Measurements from ENCODE around the gene TFAP2A.

TFAP2A gene

DNA sequence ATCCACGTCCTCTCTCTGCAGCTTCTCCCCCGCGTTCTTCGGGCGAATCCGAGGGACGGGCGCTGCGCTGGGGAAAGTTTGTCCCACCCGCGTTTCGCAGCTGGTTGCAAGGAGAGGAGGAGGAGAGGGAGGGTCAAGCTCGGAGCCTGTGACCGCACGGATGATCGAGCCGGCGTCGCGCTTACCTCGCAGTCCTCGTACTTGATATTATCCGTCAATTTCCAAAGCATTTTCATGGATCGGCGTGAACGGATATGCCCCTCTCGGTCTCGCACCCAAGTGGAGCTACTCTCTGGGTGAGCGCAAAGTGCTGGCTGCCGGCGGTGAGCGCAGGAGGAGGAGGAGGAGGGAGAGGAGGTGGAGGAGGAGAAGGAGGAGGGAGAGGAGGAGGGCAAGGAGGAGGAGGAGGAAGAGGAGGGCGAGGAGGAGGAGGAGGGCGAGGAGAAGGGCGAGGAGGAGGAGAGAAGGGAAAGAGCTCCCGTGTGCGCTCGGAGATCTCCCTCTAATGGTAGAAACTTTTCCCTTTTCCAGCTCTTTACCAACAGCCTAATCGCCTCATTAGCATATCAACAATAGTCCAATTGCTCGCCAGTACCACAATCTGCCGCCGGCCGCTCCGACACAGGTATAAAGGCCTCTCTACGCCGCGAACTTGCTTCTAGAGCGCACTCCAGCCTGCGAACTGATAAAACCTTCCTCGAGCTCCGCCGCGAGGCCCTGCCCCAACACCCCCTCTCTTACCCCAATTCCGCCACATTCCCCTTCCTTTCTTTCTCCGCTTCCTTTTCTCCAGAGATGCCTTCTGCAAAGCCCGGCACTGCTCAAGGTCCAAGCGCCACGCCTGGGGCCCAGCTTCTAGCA is at the start of gene TFAP2A:
Gene TFAP2A (minus strand): TSS at position 319 of the 861 bp plus-strand sequence. CDS start 83 bp downstream, at position 236.
- DNase-seq = no peak

DNA sequence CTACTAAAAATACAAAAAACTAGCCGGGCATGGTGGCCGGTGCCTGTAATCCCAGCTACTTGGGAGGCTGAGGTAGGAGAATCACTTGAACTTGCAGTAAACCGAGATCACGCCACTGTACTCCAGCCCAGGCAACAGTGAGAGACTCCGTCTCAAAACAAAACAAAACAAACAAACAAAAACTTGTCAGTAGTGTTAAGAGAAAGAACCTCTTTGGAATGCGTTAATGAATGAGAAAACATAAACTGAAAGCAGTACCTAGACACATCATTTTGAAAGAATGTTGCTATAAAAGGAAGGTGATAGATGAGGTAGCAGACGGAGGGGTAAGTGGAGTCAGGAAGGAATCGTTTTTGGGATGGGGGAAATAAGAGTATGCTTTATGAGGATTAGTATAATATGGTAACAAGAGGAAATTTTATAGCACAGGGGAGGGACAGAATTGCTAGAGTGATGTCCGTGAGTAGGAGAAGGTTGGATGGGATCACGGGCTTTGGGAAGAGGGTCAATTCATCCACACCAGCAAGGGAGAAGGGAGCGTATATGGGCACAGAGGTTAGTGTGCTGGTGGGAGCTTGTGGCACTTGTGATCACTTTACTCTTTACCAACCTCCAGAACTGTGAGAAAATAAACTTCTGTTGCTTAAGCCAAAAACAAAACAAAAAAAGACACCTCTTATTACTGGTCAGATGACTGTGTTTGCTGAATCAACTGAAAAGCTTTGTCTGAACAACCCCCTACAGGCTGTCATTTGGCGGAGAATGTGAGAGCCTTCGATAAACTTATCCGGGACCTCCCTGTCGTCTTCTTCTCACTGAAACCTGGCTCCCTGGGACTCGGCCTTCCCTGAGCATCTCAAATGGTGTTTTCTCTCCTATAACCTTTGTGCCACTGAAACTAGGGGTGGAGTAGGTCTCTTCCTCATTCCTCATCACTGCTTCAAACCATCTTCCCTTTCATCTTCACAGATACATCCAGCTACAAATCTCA is 48.9 kb upstream of the TFAP2A start:
- no peak for DNase-seq

DNA sequence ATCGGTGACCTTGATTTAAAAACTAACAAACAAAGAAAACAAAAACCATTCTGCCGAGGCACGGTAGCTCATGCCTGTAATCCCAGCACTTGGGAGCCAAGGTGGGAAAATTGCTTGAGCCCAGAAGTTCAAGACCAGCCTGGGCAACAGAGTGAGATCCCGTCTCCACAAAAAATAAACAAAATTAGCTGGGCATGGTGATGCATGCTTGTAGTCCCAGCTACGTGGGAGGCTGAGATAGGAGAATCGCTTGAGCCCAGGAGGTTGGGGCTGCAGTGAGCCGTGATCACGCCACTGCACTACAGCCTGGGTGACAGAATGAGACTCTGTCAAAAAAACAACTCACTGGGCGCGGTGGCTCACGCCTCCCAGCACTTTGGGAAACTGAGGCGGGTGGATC is 48.2 kb upstream of the TFAP2A start:
- no peak for DNase-seq

DNA sequence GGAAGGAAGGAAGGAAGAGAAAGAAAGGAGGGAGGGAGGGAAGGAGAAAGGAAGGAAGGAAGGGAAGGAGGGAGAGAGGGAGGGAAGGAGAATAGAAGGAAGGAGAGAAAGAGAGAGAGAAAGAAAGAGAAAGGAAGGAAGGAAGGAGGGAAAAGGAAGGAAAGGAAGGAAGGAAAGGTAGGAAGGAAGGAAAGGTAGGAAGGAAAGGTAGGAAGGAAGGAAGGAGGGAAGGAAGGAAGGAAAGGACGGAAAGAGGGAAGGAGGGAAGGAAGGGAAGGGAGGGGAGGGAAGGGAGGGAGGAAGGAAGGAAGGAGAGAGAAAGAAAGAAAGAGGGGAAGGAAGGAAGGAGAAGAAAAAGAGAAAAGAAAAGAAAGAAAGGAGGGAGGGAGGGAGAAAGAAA is 47.0 kb upstream of the TFAP2A start:
- DNase-seq = no peak

DNA sequence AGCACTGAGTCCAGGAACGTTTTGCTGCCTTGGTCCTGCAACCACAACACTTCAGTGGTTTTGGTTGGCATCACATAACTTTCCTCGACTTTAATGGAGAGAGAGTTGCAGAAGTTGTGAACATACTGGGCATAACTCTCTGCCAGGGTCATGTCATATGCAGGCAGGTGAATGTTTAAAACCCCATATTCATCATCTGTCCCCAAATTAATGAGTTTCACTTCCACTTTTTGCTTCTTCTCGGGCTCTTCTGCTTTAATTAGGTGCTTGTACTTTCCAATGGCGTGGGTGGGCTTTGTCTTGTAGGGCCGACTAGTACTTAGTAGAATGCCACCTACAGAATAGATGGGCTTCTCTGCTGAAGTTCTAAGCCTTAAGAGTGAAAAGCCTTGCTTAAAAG is 45.2 kb upstream of the TFAP2A start:
- DNase-seq = no peak

DNA sequence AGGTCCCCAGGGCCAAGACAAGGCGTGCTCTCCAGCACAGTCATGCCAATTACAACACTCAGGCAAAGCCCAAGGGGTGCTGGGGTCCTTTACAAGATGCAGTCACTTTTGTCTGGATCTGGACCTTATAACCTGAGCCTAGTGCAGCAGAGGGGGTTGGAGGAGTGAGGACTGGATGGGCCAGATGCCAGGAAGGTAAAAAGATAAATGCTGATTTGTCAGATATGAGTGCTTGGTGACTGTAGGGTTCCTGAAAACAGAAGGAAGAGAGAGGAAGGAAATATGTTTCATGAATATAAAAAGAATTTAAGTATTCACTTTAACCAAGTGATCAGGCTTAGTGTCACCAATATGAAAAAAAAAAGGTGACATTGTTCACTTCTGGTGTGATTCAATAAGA is 43.4 kb upstream of the TFAP2A start:
- no peak for DNase-seq

DNA sequence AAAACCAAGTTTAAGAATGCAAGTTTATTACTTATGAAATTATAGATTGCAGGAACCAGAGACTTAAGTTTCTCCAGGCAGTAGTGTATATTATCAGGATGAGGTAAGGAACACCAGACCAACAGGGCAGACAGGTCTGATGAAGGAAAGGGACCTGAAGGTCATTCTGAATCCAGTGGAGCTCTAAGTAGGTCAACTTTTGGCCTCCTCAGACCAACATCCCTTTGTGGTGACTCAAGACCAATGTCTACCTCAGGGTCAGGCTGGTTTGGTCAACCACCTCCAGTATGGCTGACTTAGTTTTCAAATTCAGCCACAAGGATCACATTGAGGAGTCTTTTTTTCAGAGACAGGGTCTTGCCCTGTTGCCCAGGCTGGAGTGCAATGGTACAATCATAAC is 38.7 kb upstream of the TFAP2A start:
- no peak for DNase-seq

DNA sequence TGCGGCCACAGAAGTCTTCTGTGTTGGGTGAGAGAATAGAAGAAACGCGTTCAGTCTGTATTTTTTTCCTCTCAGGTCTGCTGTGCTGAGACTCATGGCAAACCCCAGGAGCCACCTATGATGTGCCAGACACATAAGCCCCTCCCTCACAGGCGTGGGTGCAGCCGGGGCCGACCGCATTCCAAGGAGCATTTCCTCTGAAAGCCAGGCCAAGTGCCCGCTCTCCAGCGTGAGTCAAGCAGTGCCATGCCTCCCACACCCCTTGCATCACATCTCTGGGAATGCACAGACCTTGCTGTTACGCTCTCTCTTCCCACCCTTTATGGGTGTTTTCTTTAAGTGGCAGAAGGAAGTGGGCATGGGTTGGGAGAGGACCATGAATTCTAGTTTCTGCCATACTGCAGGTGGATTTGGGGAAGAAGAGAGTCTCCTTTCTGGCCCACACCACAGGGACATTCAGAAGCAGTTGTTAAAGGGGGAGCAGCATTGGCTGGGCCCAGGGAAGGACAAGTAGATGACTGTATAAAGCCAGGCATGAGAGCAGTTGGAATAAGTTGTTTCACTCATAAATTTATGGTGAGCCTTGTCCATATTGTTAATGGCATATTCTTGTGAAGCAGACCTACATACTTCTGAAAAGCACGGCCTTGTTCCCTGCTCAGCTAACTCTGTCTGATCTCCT is 37.1 kb upstream of the TFAP2A start:
- no peak for DNase-seq

DNA sequence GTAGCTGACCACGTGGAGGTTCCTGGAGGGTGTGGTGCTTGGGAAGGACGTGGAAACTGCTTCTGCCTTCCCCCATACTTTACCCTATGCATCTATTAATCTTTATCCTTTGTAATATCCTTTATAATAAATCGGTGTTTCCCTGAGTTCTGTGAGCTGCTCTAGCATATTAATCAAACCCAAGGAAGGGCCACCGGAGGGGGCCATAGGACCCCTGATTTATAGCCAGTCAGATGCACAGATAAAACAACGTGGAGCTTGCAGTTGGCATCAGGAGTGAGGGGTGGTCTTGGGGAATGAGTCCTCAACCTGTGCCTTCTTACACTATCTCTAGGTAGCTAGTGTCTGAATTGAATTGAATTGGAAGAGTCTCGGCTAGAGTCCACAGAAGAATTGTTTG is 36.5 kb upstream of the TFAP2A start:
- no peak for DNase-seq

DNA sequence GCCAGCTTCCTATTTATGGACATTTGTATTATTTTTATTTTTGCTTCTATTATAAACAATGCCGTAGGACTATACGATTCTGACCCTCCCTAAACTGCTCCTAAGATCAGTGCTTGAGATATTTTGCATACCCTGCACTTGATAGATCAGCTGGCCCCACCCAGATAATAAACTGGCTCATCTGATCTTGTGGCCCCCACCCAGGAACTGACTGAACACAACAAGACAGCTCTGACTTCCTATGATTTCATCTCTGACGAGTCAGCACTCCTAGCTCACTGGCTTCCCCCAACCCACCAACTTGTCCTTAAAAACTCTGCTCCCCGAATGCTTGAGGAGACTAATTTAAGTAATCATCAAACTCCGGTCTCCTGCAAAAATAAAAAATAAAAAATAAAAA is 34.9 kb upstream of the TFAP2A start:
- DNase-seq = no peak

DNA sequence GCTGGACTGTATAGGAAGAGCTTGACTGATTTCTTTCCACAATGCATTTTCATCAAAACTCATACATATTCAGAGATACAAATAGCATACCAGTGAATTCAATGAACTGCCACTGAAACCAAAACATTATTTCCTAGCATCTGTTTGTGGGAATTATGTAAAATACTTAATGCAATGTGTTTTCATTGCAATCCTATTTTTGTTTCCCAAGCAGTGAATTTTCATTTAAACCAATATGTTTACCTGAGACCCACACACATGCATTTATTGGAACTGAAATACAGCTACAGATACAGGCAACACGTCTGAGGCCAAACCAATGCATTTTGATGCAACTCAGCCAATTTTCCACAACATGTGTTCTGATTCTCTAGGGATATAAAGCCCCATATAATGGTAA is 33.2 kb upstream of the TFAP2A start:
- no peak for DNase-seq

DNA sequence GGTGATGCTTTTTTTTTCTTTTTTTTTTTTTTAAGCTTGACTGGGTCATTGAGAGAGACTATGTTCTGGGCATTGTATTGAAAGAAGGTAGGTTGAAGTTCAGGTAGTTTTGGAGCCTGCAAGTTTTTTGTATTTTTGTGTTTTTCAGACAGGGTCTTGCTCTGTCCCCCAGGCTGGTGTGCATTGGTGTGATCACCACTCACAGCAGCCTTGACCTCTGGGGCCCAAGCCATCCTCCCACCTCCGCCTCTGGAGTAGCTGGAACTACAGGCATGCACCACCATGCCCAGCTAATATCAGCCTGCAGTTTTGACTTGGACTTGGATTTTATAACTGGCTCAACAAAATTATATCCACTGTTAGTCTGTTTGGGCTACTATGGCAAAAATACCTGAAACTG is 31.7 kb upstream of the TFAP2A start:
- DNase-seq = no peak

DNA sequence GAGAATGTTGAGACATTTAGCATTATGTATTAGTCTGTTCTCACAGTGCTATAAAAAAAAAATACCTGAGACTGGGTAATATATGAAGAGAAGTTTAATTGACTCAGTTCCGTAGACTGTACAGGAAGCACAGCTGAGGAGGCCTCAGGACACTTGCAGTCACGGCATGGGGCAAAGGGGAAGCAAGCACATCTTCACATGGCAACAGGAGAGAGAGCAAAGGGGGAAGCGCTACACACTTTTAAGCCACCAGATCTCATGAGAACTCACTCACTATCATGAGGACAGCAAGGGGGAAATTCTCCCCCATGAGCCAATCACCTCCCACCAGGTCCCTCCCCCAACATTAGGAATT is 26.8 kb upstream of the TFAP2A start:
- no peak for DNase-seq

DNA sequence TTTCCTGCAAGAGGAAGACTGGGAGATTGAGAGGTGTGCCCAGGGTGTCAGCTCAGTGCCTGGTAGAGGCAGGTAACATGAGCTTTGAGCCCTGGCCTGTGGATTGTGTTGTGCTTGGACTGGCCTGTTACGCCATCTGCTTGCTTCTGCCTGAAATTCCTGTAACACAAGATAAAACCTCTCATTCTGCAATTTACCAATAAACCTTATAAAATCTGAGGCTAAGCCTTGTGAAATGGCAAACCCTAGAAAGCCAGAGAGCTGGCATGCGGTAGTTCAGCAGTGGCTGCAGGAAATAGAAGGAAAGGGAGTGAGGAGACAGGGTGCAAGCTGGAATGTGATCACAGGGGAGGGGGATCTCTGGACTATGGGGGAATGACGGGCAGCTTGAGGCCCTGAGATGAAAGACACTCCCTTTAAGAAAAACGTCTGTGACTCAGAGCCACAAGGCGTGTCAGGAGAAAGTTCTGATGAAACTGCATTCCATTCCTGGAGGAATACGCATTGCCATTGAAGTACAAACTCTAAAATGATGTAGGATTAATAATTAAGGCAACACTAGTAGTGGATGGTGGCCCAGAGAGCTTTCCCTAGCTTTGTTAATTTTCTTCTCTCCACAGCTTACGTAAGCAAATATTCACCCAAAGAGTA is 26.3 kb upstream of the TFAP2A start:
- no peak for DNase-seq

DNA sequence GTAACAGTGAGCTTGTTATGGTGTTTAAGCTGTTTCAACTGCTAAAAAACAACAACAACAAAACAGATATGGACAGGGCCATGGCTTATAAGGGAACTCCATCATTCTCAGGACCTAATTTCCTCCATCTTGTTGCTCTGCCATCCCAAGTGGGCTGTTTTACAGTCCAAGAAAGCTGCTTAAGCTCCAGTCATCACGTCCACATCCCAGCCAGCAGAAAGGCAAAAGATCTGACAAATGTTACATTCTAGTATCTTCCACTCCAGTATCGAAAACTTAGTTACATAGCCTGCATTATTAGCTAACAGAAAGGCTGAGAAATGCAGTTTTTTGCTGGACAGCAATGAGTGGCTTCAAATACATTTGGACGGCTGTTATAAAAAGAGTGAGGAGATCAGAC is 23.0 kb upstream of the TFAP2A start:
- no peak for DNase-seq

DNA sequence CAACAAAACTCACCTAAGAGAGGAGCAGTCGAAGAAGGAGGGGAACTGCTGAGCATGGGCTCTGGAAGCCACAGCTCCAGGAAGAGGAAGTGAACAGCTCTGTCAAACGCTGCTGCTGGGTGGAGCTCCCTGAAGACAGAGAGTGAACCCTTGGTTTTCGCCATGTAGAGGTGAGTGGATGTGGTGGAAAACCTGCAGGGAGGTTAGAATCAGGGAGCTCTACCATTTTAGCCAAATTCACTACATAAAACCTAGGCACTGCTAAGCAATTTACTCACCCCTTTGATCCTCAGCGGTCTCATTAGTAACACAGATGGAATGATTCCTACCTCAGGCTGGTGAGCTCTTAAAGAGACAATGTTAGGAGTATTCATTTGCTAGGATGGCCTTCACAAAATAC is 19.4 kb upstream of the TFAP2A start:
- DNase-seq = peak; percentile 38

DNA sequence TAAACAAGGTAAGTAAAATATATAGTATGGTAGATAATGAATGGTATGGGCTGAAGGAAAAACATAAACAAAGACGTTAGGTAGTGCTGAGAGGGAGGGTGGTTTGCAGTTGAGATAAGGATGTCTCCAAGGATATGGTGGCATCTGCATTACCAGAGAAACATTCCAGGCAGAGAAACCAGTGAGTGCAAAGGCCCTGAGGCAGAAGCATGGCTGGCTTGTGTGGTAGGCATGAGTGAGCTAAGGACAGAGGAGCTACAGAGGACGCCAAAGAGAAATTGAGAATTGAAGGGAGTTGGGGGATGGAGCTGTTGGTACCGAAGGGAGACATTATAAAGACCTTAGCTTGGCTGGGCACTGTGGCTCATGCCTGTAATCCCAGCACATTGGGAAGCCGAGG is 18.4 kb upstream of the TFAP2A start:
- DNase-seq = no peak

DNA sequence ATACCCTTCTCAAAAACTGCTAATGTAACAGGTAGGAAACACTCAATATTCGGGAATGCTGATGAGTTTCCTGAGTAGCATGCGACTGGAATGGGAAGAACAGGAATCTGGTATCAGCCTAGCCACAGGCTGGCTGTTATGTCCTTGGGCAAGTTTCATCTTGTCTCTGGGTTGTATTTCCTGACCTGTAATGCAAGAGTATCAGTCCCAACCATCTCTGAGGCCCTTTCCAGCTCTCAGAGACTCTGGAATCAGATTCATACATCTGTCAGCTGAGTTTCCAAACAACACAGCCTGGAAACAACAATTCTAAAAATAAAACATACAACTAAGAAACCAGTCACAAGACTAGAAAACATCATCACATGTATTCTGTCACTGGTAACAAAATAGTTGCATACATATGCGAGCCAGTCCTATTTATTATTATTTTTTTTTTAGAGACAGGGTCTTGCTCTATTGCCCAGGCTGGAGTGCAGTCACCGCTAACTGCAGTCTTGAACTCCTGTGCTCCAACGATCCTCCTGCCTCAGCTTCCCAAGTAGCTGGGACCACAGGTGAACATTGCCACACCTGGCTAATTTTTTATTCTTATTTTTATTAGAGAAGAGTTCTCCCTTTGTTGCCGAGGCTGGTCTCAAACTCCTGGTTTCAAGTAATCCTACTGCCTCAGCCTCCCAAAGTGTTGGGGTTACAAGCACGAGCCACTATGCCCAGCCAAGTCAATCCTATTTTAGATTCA is 16.7 kb upstream of the TFAP2A start:
- DNase-seq = no peak

DNA sequence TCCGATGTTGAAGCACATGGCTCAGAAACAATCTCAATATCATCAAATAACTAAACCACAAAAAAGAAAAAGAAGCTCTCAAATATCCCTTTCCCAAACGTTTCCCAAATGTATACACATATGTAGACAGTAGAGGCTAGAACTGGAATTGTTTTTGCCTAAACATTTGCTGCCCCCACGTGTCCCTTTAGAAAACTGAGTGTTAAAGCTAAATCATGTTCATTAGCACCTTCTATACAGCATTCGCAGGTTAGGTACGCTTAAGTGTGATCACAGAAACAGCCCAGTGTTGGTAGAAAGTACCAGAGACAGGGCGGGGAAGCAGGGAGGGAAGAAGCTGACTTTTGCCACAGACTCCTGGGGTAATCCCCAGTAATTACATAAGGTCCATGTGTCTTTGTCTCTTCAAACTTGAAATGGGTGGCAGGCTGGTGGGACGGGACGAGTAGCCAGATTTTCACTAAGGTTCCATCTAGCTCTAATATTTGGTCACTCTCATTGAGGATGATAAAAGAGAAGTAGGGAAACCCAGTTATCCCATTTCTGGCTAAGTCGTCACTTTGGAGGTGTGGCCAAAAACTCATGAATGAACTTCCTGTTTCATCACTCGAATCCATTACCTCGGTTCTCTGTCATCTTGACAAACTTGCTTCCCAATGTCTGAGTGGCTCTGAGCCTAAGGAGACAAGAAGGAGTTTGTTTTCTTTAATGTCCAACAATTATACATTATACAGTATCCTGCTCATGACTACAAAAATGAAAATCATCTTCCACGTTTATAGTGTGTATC is 15.0 kb upstream of the TFAP2A start:
- peak; percentile 10 for DNase-seq

DNA sequence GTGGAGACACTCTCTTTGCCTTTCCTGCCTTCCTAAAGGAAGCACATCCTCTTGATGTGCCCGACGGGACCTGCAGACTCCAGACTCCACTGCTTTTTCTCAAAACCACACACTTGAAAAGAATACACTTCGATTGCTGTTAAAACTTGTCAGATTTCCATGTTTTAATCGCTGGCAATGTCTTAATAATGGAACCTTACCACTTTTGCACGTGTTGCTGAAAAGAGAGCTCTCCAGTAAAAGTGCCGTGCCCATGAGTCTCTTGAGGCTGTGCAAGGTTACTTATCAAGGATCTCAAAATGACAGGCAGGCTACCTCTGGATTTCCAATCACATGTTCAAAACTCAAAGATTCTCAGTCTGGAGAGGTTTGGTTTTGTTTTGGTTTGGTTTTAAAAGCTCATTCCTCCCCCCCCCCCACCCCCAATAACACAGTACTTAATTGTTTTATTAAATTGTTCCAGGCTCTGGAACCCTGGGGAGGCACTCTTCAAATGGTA is 12.0 kb upstream of the TFAP2A start:
- no peak for DNase-seq

Data from GDM1 (cell line).